ENCODE data around the gene PFKFB3.

DNA sequence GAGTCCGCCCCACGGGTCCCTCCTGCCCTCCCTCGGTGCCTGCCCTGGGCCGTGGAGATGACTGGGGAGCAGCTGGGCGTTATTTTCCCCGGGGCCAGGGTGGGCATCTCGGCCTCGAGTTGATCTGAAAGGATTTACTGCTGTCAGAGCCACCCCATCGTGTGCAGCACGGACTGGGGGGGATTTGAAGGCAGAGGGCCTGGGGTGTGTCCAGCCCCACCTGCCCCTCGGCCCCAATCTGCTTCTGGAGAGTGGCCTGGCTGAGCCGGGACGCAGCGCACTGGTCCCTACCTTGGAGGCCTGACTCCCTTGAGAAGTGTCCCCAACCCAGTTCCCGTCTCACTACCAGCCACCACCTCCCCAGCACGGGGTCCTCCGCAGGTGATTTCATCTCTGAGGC, 24.2 kb upstream of the PFKFB3 start:
- TF ChIP-seq, protein P1, sequence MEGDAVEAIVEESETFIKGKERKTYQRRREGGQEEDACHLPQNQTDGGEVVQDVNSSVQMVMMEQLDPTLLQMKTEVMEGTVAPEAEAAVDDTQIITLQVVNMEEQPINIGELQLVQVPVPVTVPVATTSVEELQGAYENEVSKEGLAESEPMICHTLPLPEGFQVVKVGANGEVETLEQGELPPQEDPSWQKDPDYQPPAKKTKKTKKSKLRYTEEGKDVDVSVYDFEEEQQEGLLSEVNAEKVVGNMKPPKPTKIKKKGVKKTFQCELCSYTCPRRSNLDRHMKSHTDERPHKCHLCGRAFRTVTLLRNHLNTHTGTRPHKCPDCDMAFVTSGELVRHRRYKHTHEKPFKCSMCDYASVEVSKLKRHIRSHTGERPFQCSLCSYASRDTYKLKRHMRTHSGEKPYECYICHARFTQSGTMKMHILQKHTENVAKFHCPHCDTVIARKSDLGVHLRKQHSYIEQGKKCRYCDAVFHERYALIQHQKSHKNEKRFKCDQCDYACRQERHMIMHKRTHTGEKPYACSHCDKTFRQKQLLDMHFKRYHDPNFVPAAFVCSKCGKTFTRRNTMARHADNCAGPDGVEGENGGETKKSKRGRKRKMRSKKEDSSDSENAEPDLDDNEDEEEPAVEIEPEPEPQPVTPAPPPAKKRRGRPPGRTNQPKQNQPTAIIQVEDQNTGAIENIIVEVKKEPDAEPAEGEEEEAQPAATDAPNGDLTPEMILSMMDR (IDR thresholded peaks at IDR 0.05): no peak
- TF ChIP-seq POLR2A (IDR thresholded peaks at IDR 0.05): no peak
